ENCODE results near the gene PTDSS2. TPM values are rescaled to one million over a fixed set of nuclear protein-coding genes. Genes with fewer than 3 reads are reported as not detected.
A peak's percentile ranks its signal among the peaks of the same experiment; 100 is the strongest.

PTDSS2 gene
- total and polyA plus RNA-seq, 2 of the 13 experiments (the other 11 are each of a cell fraction or from before 2014, with no cell fraction given): 21.7 to 26.4 TPM

GRCh38 chr11:506995-507726 lies 57.1 kb downstream of the PTDSS2 start, which contains the start of gene RNH1 (continued):
- TF ChIP-seq, protein P1, sequence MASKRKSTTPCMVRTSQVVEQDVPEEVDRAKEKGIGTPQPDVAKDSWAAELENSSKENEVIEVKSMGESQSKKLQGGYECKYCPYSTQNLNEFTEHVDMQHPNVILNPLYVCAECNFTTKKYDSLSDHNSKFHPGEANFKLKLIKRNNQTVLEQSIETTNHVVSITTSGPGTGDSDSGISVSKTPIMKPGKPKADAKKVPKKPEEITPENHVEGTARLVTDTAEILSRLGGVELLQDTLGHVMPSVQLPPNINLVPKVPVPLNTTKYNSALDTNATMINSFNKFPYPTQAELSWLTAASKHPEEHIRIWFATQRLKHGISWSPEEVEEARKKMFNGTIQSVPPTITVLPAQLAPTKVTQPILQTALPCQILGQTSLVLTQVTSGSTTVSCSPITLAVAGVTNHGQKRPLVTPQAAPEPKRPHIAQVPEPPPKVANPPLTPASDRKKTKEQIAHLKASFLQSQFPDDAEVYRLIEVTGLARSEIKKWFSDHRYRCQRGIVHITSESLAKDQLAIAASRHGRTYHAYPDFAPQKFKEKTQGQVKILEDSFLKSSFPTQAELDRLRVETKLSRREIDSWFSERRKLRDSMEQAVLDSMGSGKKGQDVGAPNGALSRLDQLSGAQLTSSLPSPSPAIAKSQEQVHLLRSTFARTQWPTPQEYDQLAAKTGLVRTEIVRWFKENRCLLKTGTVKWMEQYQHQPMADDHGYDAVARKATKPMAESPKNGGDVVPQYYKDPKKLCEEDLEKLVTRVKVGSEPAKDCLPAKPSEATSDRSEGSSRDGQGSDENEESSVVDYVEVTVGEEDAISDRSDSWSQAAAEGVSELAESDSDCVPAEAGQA (IDR thresholded peaks at IDR 0.05; ENCODE audit: low read depth): no peak
- TF ChIP-seq, protein P1 (CRISPR knock-in tag; IDR thresholded peaks at IDR 0.05; ENCODE audit: borderline replicate concordance): no peak
- no peak for TF ChIP-seq NR2F2 (IDR thresholded peaks at IDR 0.05; ENCODE audit: borderline replicate concordance, low read depth)
- TF ChIP-seq ZNF207 (IDR thresholded peaks at IDR 0.05; ENCODE audit: borderline replicate concordance): no peak
- no peak for TF ChIP-seq ZNF530 (CRISPR knock-in tag; IDR thresholded peaks at IDR 0.05; ENCODE audit: low read depth)
- TF ChIP-seq, protein P2, sequence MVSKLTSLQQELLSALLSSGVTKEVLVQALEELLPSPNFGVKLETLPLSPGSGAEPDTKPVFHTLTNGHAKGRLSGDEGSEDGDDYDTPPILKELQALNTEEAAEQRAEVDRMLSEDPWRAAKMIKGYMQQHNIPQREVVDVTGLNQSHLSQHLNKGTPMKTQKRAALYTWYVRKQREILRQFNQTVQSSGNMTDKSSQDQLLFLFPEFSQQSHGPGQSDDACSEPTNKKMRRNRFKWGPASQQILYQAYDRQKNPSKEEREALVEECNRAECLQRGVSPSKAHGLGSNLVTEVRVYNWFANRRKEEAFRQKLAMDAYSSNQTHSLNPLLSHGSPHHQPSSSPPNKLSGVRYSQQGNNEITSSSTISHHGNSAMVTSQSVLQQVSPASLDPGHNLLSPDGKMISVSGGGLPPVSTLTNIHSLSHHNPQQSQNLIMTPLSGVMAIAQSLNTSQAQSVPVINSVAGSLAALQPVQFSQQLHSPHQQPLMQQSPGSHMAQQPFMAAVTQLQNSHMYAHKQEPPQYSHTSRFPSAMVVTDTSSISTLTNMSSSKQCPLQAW (CRISPR knock-in tag; IDR thresholded peaks at IDR 0.05): no peak
- TF ChIP-seq NFE2 (CRISPR knock-in tag; IDR thresholded peaks at IDR 0.05): no peak
- TF ChIP-seq HNF4A (CRISPR knock-in tag; IDR thresholded peaks at IDR 0.05): no peak
- TF ChIP-seq KLF16 (CRISPR knock-in tag; IDR thresholded peaks at IDR 0.05): peak in 1 of 2 experiments; percentile 65; a peak in 2 of 4 replicates
- no peak; the same call in 1 of the 2 replicates for TF ChIP-seq ETV6 (CRISPR knock-in tag; conservative IDR thresholded peaks at IDR 0.05)
- TF ChIP-seq ZGPAT (CRISPR knock-in tag; IDR thresholded peaks at IDR 0.05): no peak
- no peak for TF ChIP-seq PCBP1 (IDR thresholded peaks at IDR 0.05; ENCODE audit: borderline replicate concordance, low read depth, low read length)
- TF ChIP-seq ZNF672 (CRISPR knock-in tag; IDR thresholded peaks at IDR 0.05): no peak
- TF ChIP-seq MEIS2 (CRISPR knock-in tag; IDR thresholded peaks at IDR 0.05): no peak; the same call in 1 of the 2 replicates
- TF ChIP-seq, protein P3, sequence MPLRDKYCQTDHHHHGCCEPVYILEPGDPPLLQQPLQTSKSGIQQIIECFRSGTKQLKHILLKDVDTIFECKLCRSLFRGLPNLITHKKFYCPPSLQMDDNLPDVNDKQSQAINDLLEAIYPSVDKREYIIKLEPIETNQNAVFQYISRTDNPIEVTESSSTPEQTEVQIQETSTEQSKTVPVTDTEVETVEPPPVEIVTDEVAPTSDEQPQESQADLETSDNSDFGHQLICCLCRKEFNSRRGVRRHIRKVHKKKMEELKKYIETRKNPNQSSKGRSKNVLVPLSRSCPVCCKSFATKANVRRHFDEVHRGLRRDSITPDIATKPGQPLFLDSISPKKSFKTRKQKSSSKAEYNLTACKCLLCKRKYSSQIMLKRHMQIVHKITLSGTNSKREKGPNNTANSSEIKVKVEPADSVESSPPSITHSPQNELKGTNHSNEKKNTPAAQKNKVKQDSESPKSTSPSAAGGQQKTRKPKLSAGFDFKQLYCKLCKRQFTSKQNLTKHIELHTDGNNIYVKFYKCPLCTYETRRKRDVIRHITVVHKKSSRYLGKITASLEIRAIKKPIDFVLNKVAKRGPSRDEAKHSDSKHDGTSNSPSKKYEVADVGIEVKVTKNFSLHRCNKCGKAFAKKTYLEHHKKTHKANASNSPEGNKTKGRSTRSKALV (CRISPR knock-in tag; IDR thresholded peaks at IDR 0.05): no peak
- 0 out of 2 replicates have a peak, but pooled peaks have one; percentile 40 for TF ChIP-seq ZSCAN20 (CRISPR knock-in tag; IDR thresholded peaks at IDR 0.05; ENCODE audit: borderline replicate concordance)
- TF ChIP-seq TBP (CRISPR knock-in tag; IDR thresholded peaks at IDR 0.05): no peak
- TF ChIP-seq SRSF9 (IDR thresholded peaks at IDR 0.05; ENCODE audit: borderline replicate concordance, insufficient read depth, low read depth, low read length, poor library complexity, severe bottlenecking): no peak
